ENCODE results near the gene IL19.

DNA sequence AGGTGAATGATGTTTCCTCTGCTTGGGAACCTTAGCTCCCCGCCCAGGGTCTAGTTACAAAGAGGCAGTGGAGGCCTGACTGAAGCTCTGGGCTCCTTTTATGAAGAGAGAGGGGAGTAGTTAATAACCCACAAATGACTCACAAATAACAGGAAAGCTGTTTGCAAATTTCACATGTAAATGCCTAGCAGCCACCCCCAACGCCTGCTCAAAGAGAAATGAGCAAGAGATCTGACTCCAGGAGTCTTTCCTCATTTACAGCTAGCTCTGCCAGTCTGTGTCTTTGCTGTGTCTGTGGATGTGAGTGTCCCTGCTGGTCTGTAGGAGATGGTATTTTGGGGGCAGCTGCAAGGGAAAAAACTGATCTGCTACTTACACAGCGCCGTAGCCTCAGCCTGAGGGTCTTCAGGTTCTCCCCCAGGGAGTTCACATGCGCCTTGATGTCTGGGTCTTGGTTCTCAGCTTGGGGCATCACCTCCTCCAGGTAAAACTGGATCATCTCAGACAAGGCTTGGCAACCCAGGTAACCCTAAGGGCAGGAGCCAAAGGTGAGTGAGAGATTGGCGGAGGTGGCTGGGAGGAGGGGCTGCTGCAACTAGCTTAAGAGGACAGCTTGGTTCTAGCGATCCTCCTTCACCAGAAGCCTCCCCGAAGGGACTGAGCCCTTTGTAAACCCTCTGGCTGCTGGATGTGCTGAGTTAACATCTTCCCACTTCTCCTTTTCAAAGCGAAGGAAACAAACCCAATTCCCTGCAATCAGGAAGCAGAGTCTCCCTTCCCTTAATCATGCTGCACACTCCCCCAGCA lies at the start of gene IL19:
- TF ChIP-seq, protein P1, sequence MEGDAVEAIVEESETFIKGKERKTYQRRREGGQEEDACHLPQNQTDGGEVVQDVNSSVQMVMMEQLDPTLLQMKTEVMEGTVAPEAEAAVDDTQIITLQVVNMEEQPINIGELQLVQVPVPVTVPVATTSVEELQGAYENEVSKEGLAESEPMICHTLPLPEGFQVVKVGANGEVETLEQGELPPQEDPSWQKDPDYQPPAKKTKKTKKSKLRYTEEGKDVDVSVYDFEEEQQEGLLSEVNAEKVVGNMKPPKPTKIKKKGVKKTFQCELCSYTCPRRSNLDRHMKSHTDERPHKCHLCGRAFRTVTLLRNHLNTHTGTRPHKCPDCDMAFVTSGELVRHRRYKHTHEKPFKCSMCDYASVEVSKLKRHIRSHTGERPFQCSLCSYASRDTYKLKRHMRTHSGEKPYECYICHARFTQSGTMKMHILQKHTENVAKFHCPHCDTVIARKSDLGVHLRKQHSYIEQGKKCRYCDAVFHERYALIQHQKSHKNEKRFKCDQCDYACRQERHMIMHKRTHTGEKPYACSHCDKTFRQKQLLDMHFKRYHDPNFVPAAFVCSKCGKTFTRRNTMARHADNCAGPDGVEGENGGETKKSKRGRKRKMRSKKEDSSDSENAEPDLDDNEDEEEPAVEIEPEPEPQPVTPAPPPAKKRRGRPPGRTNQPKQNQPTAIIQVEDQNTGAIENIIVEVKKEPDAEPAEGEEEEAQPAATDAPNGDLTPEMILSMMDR (IDR thresholded peaks at IDR 0.05), result no peak
- TF ChIP-seq POLR2A (IDR thresholded peaks at IDR 0.05), result peak in 1 of 2 donors; percentile 12

All from Peyer's patch (tissue), 4 donors.